GM21515 (cell line): ENCODE measurements around the gene ALKBH4.
"Not testable (repeated sequence)": the region's sequence is repeated elsewhere in the genome, so short reads cannot be mapped to it uniquely, and the experiment has no call there.

Source experiments
- ATAC-seq: cut with Tn5 transposase; IDR thresholded peaks from one replicate; pipeline ENCODE4 v1.9.1; 2021; ENCODE audit not compliant: unreplicated experiment

The ALKBH4 gene

DNA sequence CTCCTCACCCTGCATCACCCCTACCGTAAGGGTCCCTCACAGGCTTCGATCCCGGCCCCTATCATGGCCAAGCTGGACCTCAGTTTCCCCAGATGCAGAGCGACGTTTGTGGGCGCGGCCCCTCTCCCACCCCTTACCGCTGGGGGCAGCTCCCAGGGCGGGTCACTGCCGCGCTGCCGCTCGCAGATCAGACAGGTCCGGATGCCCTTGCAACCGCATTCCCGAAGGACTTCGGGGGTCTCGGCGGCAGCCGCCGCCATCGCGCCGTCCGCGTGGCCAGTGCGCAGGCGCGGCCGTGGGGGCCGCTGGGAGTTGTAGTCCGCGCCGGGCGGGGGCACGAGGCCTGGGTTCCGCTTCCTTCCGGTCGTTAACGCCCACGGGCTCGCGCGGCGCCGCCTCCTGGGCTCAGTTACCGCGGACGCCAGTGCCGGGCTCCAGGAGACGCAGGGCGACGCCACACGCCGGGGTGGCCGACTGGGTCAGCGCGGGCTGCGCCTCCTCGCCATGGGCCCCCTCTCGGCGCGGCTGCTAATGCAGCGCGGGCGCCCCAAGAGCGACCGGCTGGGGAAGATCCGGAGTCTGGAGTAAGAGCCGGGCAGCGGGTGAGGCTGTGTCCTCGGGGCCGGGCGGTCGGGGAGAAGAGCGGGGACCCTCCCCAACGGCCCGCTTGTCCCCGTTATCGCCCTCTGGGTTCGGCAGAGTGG is at the start of gene ALKBH4, which contains the start of gene LRWD1:
TSS of gene ALKBH4 (minus strand) at position 287 of the 704 bp plus-strand sequence. CDS start at position 260, 27 bp downstream.
TSS of gene LRWD1 (plus strand) at position 408 of the 704 bp plus-strand sequence. CDS start at position 505, 97 bp downstream.
- peak; percentile 84 for ATAC-seq

DNA sequence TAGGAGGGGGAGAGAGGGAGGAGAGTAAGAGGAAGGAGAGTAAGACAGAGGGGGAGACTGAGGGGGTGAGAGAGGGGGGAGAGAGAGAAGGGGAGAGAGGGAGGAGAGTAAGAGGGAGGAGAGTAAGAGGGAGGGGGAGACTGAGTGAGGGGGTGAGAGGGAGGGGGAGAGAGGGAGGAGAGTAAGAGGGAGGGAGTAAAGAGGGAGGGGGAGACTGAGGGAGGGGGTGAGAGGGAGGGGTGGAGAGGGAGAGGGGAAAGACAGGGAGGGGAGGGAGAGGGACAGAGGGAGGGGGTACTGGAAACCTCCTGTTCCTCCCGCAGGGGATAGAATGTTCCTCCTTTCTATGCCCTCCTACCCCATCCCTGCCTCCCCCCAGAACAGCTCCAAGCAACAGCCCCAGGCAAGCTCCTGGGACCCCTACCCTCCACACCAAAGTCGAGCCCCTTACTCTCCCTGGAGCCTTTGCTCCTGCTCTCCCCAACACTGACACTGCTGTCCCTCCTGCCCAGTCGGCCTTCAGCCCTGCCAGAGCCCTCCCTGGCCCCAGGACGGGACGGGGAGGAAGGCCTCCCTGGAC is 48.1 kb upstream of the ALKBH4 start:
- ATAC-seq = not testable (repeated sequence)

- ATAC-seq = peak; percentile 42
Observed at GRCh38 chr7:102511860-102512522, 47.3 kb upstream of the ALKBH4 start.

DNA sequence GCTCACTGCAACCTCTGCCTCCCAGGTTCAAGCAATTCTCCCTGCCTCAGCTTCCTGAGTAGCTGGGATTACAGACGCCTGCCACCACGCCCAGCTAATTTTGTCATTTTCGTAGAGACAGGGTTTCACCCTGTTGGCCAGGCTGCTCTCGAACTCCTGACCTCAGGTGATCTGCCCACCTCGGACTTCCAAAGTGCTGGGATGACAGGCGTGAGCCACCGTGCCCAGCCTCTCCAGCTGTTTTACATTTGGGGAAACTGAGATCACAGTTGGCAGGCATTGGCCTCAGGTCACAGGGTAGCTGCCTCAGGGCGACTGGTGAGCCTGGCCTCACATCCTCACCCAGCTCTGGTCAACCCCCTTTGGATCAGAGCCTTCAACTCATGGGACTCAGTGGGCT is 45.9 kb upstream of the ALKBH4 start:
- ATAC-seq = not testable (repeated sequence)

GRCh38 chr7:102507410-102508088 is 42.9 kb upstream of the ALKBH4 start:
- ATAC-seq = not testable (repeated sequence)

DNA sequence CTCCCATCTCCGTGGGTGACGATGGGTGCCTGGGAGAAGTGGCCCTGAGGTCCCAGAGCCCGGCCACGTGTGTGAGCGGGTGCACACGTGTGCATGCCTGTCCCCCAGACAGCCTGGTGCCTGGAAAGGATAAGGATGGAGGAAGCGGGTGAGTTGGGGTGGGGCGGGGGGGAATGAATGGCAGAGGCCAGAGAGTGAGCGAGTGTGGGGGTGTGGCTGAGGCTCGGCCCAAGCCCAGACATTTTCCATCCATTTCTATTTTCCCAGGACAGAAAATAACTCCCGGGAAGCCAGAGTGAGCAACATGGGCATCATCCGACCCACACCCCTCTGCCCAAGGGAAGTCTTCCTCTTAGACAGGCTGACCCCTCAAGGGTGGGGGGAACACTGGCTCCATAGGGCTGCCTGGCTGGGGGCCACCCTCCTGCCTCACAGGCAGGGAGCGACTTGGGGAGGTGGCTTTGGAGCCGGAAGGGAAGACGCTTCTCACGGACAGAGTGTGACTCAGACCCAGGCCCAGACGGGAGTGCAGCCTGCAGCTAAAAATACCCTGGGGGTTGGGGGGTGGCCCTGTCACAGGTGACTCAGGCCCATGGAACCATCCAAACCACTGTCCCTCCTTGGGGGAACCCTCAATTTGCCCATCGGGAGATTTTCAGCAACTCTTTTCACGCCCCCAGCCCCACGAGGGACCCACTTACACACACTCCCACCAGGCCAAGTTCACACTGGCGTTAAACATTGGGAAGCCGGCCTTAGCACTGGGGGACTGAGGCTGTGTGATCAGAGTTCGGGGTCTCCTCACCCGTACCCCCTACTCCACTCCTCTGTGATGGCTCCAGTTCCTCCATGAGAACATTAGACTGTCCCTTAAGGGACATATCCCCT is 40.9 kb upstream of the ALKBH4 start:
- not testable (repeated sequence) for ATAC-seq

- ATAC-seq = not testable (repeated sequence)
Observed at GRCh38 chr7:102503141-102503540, 38.5 kb upstream of the ALKBH4 start.

GRCh38 chr7:102498321-102498720 is 33.7 kb upstream of the ALKBH4 start:
- ATAC-seq = not testable (repeated sequence)

DNA sequence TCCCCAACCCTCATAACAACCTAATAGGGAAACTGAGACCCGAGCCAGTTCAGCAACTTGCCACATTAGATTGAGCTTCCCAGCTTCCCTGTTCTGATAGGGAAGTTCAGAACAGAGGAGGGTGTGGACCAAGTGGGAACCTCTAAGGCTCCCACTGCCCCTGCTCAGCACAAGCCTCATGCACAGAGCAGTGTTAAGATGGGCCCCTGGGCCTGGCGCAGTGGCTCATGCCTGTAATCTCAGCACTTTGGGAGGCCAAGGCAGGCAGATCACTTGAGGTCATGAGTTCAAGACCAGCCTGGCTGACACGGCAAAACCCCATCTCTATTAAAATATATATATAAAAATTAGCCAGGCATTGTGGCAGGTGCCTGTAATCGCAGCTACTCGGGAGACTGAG is 32.6 kb upstream of the ALKBH4 start:
- not testable (repeated sequence) for ATAC-seq

DNA sequence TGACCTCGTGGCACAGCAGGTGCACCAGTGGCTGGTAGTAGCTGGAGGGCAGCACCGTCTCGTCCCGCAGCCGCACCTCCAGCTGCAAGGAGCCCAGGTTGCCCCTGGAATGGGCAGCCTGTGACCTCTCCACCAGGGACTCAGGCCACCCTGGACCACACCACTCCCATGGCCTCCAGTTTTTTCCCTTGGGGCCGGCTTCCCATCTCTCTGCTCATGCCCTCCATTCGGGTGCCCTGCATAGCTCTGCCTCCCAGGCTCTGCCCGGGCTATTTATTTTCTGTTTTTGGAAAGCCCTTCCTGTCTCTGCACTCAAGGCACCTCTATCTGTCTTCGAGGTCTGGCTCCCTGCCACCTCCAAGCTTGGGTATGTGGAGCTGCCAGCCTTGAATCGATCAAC is 32.2 kb upstream of the ALKBH4 start:
- ATAC-seq = not testable (repeated sequence)

GRCh38 chr7:102494473-102495149 is 29.9 kb upstream of the ALKBH4 start:
- ATAC-seq = peak; percentile 70

- ATAC-seq = peak; percentile 2
Observed at GRCh38 chr7:102494026-102494425, 29.4 kb upstream of the ALKBH4 start.

DNA sequence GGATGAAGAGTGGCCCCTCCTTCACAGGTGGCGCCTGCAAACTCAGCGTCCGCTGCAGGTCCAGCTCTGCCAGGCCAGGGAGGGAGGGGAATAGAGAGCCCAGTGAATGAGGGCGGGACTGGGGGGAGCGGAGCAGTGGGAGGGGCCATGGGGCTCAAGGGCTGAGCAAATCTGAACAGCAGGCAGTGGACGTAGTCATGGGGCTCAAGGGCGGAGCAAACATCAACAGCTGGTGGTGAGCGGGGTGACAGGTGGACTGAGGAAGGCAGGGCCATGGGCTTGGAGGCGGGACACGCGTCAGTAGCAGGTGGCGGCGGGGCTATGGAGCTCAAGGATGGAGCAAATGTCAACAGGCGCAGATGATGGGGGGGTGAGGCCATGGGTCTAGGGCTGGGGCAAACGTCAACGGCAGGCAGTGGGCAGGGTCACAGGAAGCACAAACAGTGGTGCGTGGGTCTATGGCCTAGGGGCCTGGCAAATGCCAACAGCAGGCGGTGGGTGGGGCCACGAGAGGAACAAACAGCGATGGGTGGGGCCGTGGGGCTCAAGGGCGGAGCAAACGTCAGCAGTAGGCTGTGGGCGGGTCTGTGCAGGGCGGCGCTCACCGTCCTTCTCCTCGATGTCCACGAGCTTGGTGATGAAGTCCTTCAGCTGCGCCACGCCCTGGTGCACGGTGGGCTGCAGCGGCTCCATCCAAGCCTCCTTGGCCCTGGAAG is 28.7 kb upstream of the ALKBH4 start:
- ATAC-seq = peak; percentile 34

GRCh38 chr7:102490529-102491075 is 25.9 kb upstream of the ALKBH4 start:
- peak; percentile 41 for ATAC-seq

- ATAC-seq = not testable (repeated sequence)
Observed at GRCh38 chr7:102484317-102484716, 19.7 kb upstream of the ALKBH4 start.

DNA sequence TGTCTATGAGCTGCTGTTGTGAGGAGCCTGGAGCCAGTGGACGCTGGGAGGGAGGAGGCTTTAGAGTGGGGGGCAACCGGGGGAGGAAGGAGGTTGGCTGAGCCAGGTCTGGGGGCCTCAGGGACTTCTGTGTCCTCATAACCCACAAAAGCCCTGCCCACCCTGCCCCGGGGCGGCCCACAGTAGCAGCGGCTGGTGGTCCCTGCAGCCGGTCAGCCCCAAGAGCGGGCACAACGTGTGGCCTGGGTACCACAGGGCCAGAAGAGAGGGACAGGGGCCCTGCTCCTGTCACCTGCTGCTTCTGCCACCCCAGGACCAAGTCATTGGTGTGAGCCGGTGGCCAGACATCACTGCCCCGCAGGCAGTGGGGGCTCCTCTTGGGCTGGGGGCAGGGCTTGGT is 17.3 kb upstream of the ALKBH4 start:
- ATAC-seq = not testable (repeated sequence)

- not testable (repeated sequence) for ATAC-seq
Observed at GRCh38 chr7:102479982-102480637, 15.4 kb upstream of the ALKBH4 start.

GRCh38 chr7:102479209-102479584 is 14.5 kb upstream of the ALKBH4 start:
- ATAC-seq = peak; percentile 41
